Endothelial cell of umbilical vein (primary cell): ENCODE results near the gene SYNDIG1. TPM values are rescaled to one million over a fixed set of nuclear protein-coding genes. Genes with fewer than 3 reads are reported as not detected.

Experiments
- BruUV-seq: library from RNA; stranded (reverse); fragments of 400-500 nt; replicated peaks from 2 replicates; lab custom pipeline; 2021; lab: Mats Ljungman, UMichigan
- CTCF ChIA-PET: fragments of 300-600, 350-600 bp; sonication (Branson Sonifier 250); formaldehyde crosslinking; loops from one replicate; lab custom pipeline; 2021; ENCODE audit warnings: antibody characterized with exemption, inconsistent platforms; lab: Charles Lee
- POLR2A ChIA-PET: fragments of 300-600, 350-600 bp; sonication (Branson Sonifier 250); formaldehyde crosslinking; loops from one replicate; lab custom pipeline; 2021; ENCODE audit warnings: antibody characterized with exemption, inconsistent platforms; lab: Charles Lee
- DNase-seq: peaks from one replicate; pipeline ENCODE4 v3.0.0-alpha.2; 2011; ENCODE audit warnings: low read depth, low spot score
- FAIRE-seq: peaks from 2 replicates; lab custom pipeline; 2011; peaks lifted over from hg19 to GRCh38; lab: Jason Lieb, UNC
- H2AFZ ChIP-seq: 2 replicates; pipeline ENCODE4 v1.6.0; 2012; ENCODE audit warnings: low read depth, low read length, control low read depth, inconsistent platforms
- H3K27ac ChIP-seq: 2 replicates; pipeline ENCODE4 v1.5.1; 2011; ENCODE audit warnings: low read depth, mild to moderate bottlenecking, control low read depth, low read length, moderate library complexity; ENCODE audit not compliant: insufficient read depth
- H3K27me3 ChIP-seq, 2 experiments: 2 replicates each; pipeline versions ENCODE4 v1.6.0 to v1.6.1; 2011; ENCODE audit warnings: low read length in 2 of 2, mixed read lengths in 1 of 2; ENCODE audit not compliant: control insufficient read depth in 2 of 2, insufficient read depth in 2 of 2
- H3K36me3 ChIP-seq, 2 experiments: 2 replicates in 1 of 2; 3 replicates in 1 of 2; pipeline ENCODE4 v1.5.1; 2011; ENCODE audit warnings: low read length in 2 of 2, mild to moderate bottlenecking in 1 of 2, moderate library complexity in 1 of 2; ENCODE audit not compliant: control insufficient read depth in 2 of 2, insufficient read depth in 2 of 2; ENCODE audit errors: extremely low read depth in 1 of 2
- H3K4me1 ChIP-seq: 3 replicates; pipeline ENCODE4 v1.5.1; 2011; ENCODE audit warnings: mild to moderate bottlenecking, low read length; ENCODE audit not compliant: control insufficient read depth, insufficient read depth; ENCODE audit errors: extremely low read depth
- H3K4me2 ChIP-seq: 2 replicates; pipeline ENCODE4 v1.6.1; 2011; ENCODE audit warnings: low read length, control low read depth, mixed read lengths; ENCODE audit not compliant: insufficient read depth
- H3K4me3 ChIP-seq, 3 experiments: fragments of 200-600 bp in 1 of 3; sonication (generic), shearing (Covaris generic) in 1 of 3; replicated peaks in 1 of 3; 2 replicates each; pipeline ENCODE4 v1.5.1; 2011 to 2016; ENCODE audit warnings: control low read depth in 3 of 3, low read length in 3 of 3, mild to moderate bottlenecking in 2 of 3, inconsistent platforms in 1 of 3, low read depth in 1 of 3, moderate library complexity in 1 of 3; ENCODE audit not compliant: insufficient read depth in 1 of 3
- H3K79me2 ChIP-seq: 2 replicates; pipeline ENCODE4 v1.6.0; 2012; ENCODE audit warnings: low read length, inconsistent platforms; ENCODE audit not compliant: control insufficient read depth, insufficient read depth
- H3K9ac ChIP-seq: replicated peaks from 2 replicates; pipeline ENCODE3; 2011; ENCODE audit warnings: low read length, control low read depth; ENCODE audit not compliant: insufficient read depth; ENCODE audit errors: extremely low read depth
- H3K9me1 ChIP-seq: replicated peaks from 3 replicates; pipeline ENCODE4 v1.6.0; 2011; ENCODE audit warnings: mild to moderate bottlenecking, low read length; ENCODE audit not compliant: control insufficient read depth, insufficient read depth; ENCODE audit errors: extremely low read depth
- H3K9me3 ChIP-seq: replicated peaks from 2 replicates; pipeline ENCODE4 v1.5.1; 2012; ENCODE audit warnings: low read length, inconsistent platforms; ENCODE audit not compliant: control insufficient read depth, insufficient read depth
- H4K20me1 ChIP-seq: replicated peaks from 2 replicates; pipeline ENCODE3; 2011; ENCODE audit warnings: mild to moderate bottlenecking, low read length; ENCODE audit not compliant: control insufficient read depth, insufficient read depth; ENCODE audit errors: extremely low read depth
- EZH2 ChIP-seq: IDR thresholded peaks from 2 replicates; pipeline ENCODE4 v1.6.1; 2012; ENCODE audit warnings: borderline replicate concordance, low read depth, mild to moderate bottlenecking, moderate library complexity, low read length, inconsistent platforms; ENCODE audit not compliant: severe bottlenecking
- FOS ChIP-seq: IDR thresholded peaks from 2 replicates; pipeline ENCODE4 v1.6.1; 2011; ENCODE audit warnings: mild to moderate bottlenecking, low read length, moderate library complexity, borderline replicate concordance; ENCODE audit not compliant: insufficient read depth
- GATA2 ChIP-seq: IDR thresholded peaks from 2 replicates; pipeline ENCODE4 v1.7.0; 2011; ENCODE audit warnings: low read depth, mild to moderate bottlenecking, moderate library complexity, mixed read lengths, low read length; ENCODE audit not compliant: insufficient read length, insufficient read depth
- JUN ChIP-seq: IDR thresholded peaks from 2 replicates; pipeline ENCODE4 v1.6.1; 2011; ENCODE audit warnings: borderline replicate concordance, low read depth; ENCODE audit not compliant: insufficient read length, insufficient read depth
- MYC ChIP-seq: IDR thresholded peaks from one replicate; pipeline ENCODE4 v1.6.1; 2011; ENCODE audit warnings: mild to moderate bottlenecking, low read depth, low read length
- POLR2A ChIP-seq: IDR thresholded peaks from 2 replicates; pipeline ENCODE4 v1.6.1; 2012; ENCODE audit warnings: low read depth, mild to moderate bottlenecking, control low read depth, low read length
- POLR2AphosphoS5 ChIP-seq: IDR thresholded peaks from 2 replicates; pipeline ENCODE4 v1.6.1; 2012; ENCODE audit warnings: low read depth, mild to moderate bottlenecking, control low read depth, low read length, moderate library complexity; ENCODE audit not compliant: insufficient read depth
- dilution Hi-C: fragments of 300-500 bp; cut with MboI; formaldehyde crosslinking; loops from one replicate; pipeline ENCODE4 v1.15.0; 2019; ENCODE audit warnings: low sequenced_read_pairs; ENCODE audit not compliant: extremely low pct_ligation_motif_present
- intact Hi-C: fragments of 100-400 bp; cut with micrococcal nuclease; formaldehyde crosslinking; loops from one replicate; pipeline ENCODE4 v1.10.0; 2022
- polyA plus RNA-seq, 4 experiments: library from polyadenylated mRNA; depleted of rRNA in 3 of 4; stranded (reverse) in 3 of 4; unstranded in 1 of 4; fragments of >200 nt; gene quantifications; 2 replicates each; pipeline versions ENCODE4 v1.2.1 to v1.2.3, GENCODE V29; 2011 to 2012; ENCODE audit warnings: missing spikeins in 1 of 4
- total RNA-seq: library from RNA; stranded (reverse); gene quantifications from 2 replicates; pipeline ENCODE4 v1.2.3, GENCODE V29; 2021
- TF ChIP-seq, protein P1 (sequence below): IDR thresholded peaks from 2 replicates; pipeline ENCODE4 v1.6.1; 2011; ENCODE audit not compliant: insufficient read depth, insufficient read length
- TF ChIP-seq, protein P2 (sequence below), 2 donors: IDR thresholded peaks; 1 replicate in 1 of 2; 2 replicates in 1 of 2; pipeline ENCODE4 v1.5.1; 2011; ENCODE audit warnings: low read length in 2 of 2, mild to moderate bottlenecking in 2 of 2, moderate library complexity in 2 of 2, control low read depth in 1 of 2, inconsistent platforms in 1 of 2, low read depth in 1 of 2; ENCODE audit not compliant: insufficient read depth in 1 of 2; ENCODE audit errors: extremely low read depth in 1 of 2

The SYNDIG1 gene
- total and polyA plus RNA-seq, 2 donors (not counting 3 experiments of a cell fraction or from before 2014, with no cell fraction given) = not detected

DNA sequence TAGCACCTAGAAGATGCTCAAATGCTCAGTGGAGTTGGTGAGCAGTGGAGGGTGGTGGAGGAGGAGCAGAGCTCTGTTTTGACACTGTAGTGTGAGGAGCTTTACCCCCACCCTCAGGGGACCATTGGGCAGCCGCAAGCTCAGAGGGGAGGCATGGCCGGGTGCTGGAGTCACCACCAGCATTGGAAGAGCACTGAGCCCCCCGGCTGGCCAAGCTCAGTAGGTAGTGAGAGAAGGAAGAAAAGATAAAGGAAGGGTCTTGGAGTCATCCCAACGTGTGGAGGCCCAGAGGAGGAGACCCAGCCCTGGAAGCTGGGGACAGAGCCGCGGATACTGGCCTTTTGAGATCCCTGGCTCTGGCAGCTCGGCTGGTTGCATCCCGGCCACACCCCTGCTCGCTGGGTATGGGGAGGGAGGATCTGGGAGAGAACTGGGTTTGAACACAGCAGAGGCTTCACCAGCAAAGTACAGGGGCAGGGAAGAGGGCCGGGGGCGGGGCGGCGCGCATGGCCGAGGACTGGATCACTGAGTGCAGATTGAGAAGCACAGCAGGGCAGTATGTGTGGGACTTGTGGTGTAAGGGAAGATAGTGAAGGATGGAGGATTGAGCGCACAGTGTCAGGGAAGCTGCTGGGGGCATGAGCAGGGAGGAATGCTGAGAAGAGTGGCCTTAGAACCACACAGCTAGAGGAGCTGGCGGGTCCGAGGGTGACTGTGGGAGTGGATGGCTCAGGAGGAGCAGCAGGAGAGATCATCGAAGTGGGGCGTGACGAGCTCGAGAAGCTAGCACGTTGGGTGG, 24.4 kb downstream of the SYNDIG1 start:
- no peak for TF ChIP-seq MYC
- TF ChIP-seq EZH2 = no peak
- no peak for TF ChIP-seq GATA2
- no peak for TF ChIP-seq POLR2A
- TF ChIP-seq, protein P1, sequence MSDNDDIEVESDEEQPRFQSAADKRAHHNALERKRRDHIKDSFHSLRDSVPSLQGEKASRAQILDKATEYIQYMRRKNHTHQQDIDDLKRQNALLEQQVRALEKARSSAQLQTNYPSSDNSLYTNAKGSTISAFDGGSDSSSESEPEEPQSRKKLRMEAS = no peak
- no peak for TF ChIP-seq FOS
- no peak for TF ChIP-seq POLR2AphosphoS5
- TF ChIP-seq, protein P2, sequence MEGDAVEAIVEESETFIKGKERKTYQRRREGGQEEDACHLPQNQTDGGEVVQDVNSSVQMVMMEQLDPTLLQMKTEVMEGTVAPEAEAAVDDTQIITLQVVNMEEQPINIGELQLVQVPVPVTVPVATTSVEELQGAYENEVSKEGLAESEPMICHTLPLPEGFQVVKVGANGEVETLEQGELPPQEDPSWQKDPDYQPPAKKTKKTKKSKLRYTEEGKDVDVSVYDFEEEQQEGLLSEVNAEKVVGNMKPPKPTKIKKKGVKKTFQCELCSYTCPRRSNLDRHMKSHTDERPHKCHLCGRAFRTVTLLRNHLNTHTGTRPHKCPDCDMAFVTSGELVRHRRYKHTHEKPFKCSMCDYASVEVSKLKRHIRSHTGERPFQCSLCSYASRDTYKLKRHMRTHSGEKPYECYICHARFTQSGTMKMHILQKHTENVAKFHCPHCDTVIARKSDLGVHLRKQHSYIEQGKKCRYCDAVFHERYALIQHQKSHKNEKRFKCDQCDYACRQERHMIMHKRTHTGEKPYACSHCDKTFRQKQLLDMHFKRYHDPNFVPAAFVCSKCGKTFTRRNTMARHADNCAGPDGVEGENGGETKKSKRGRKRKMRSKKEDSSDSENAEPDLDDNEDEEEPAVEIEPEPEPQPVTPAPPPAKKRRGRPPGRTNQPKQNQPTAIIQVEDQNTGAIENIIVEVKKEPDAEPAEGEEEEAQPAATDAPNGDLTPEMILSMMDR (IDR thresholded peaks at IDR 0.05; ENCODE audit: extremely low read depth in 1 of 2, insufficient read depth in 1 of 2, low read depth in 1 of 2, low read length in 2 of 2) = no peak
- TF ChIP-seq JUN = no peak
- Histone ChIP-seq H3K4me2 (no peak overlapping the region), H3K9me3 (no peaks in the 10 kb centered on the region), H3K9ac (no peak overlapping the region), H3K4me3 (no peak overlapping the region), H3K4me1 (no peaks in the 10 kb centered on the region), H3K27me3 (no peaks in the 10 kb centered on the region), H3K9me1 (no peaks in the 10 kb centered on the region), H3K79me2 (no peaks in the 10 kb centered on the region), H4K20me1 (no peaks in the 10 kb centered on the region), H3K27ac (no peak overlapping the region), H3K36me3 (no peaks in the 10 kb centered on the region), H2AFZ (no peak overlapping the region)
- no peak for FAIRE-seq
- CTCF ChIA-PET = no interaction called here
- no peak for DNase-seq
- dilution Hi-C loops (no loop called here), intact Hi-C loops (no loop called here)
- POLR2A ChIA-PET = no interaction called here
- BruUV-seq = no TSS peak
